ENCODE data around the gene BHLHE23. TPM values are rescaled to one million over a fixed set of nuclear protein-coding genes. Genes with fewer than 3 reads are reported as not detected.

BHLHE23 gene
- polyA plus RNA-seq, 1 of the 3 experiments (the other 2 are of a cell fraction): not detected

DNA sequence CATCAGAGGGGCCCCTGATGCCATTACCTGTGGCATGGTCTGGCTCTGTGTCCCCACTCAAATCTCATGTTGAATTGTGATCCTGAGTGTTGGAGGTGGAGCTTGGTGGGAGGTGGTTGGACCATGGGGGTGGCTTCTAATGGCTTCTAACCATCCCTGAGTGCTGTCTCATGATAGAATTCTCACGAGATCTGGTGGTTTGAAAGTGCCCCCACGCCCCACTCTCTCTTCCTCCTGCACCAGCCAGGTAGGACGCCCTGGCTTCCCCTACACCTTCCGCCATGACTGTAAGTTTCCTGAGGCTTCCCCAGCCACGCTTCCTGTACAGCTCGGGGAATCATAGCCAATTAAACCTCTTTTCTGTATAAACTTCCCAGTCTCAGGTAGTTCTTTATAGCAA is 14.9 kb downstream of the BHLHE23 start:
- Histone ChIP-seq H3K36me3 (replicated peaks in 1 of 2; ENCODE audit: control insufficient read depth in 1 of 2, insufficient read depth in 2 of 2, low read length in 1 of 2) (no peaks in the 10 kb centered on the region), H3K79me2 (ENCODE audit: insufficient read depth) (no peaks in the 10 kb centered on the region), H3K9me2 (no peaks in the 10 kb centered on the region), H3K4me1 (ENCODE audit: control insufficient read depth in 1 of 2, insufficient read depth in 2 of 2, low read depth in 1 of 2, low read length in 1 of 2) (no peaks in the 10 kb centered on the region), H3K9me3 (no peaks in the 10 kb centered on the region), H3K27me3 (ENCODE audit: insufficient read depth) (peaks cover 64% of the 10 kb centered on the region), H3K9ac (no peak overlapping the region), H4K20me1 (ENCODE audit: insufficient read depth) (no peaks in the 10 kb centered on the region), H3K27ac (ENCODE audit: low read depth in 2 of 2, low read length in 1 of 2) (no peak overlapping the region), H3K4me3 (ENCODE audit: low read depth in 2 of 2, low read length in 1 of 2) (no peak overlapping the region), H2AFZ (ENCODE audit: low read depth) (no peak overlapping the region), H3K4me2 (no peak overlapping the region), H3F3A (replicated peaks; ENCODE audit: insufficient read depth) (no peaks in the 10 kb centered on the region)
- 36% methylated on average over 6 of the region's 6 CpGs for WGBS (ENCODE audit: low lambda C conversion rate)
- POLR2A ChIA-PET: no interaction called here
- CTCF ChIA-PET: interaction anchor here (1.0 to 1.6 kb wide), 4 partner anchors 10 to 19 kb away, joined by 3 to 7 read pairs (median 4); no protein-coding TSS in a partner anchor
- TF ChIP-seq, protein P1, sequence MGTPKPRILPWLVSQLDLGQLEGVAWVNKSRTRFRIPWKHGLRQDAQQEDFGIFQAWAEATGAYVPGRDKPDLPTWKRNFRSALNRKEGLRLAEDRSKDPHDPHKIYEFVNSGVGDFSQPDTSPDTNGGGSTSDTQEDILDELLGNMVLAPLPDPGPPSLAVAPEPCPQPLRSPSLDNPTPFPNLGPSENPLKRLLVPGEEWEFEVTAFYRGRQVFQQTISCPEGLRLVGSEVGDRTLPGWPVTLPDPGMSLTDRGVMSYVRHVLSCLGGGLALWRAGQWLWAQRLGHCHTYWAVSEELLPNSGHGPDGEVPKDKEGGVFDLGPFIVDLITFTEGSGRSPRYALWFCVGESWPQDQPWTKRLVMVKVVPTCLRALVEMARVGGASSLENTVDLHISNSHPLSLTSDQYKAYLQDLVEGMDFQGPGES (IDR thresholded peaks at IDR 0.05; ENCODE audit: low read depth, low read length): no peak
- TF ChIP-seq FOXM1 (IDR thresholded peaks at IDR 0.05; ENCODE audit: low read depth): no peak
- TF ChIP-seq TAF1 (IDR thresholded peaks at IDR 0.05; ENCODE audit: borderline replicate concordance, low read depth, low read length): no peak
- no peak for DNase-seq

DNA sequence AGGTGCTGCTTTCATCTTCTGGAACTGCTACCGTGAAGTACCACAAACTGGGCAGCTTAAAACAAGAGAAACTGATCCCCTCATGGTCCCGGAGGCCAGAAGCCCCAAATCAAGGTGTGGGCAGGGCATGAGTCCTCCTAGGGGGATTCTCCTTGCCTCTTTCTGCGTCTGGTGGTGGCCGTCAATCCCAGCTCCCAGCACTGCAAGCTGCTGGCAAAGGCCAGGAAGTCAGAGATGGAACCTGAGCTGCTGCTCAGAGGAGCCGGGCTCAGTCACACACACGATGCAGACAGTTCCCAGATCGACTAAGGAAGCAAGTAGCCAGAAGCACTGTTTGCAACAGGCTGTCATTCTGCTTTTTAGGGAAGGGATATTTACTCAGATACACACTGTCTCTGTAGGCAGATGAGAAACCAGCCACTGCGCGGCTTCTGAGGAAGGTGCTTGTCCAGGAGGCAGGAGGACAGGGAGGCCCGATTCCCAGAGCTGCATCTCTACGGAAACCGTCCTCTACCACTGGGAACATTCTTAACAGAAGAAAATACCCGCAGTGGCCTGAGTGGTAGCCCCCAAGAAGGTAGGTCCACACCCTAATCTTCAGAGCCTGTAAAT is 15.5 kb downstream of the BHLHE23 start:
- Histone ChIP-seq H3K9me3 (no peaks in the 10 kb centered on the region), H4K20me1 (ENCODE audit: insufficient read depth) (no peaks in the 10 kb centered on the region), H3K9me2 (no peaks in the 10 kb centered on the region), H3K27me3 (ENCODE audit: insufficient read depth) (peaks cover 61% of the 10 kb centered on the region), H3K27ac (ENCODE audit: low read depth in 2 of 2, low read length in 1 of 2) (no peak overlapping the region), H3K36me3 (replicated peaks in 1 of 2; ENCODE audit: control insufficient read depth in 1 of 2, insufficient read depth in 2 of 2, low read length in 1 of 2) (no peaks in the 10 kb centered on the region), H3K4me2 (no peak overlapping the region), H2AFZ (ENCODE audit: low read depth) (no peak overlapping the region), H3K4me3 (ENCODE audit: low read depth in 2 of 2, low read length in 1 of 2) (no peak overlapping the region), H3K9ac (no peak overlapping the region), H3F3A (replicated peaks; ENCODE audit: insufficient read depth) (no peaks in the 10 kb centered on the region), H3K79me2 (ENCODE audit: insufficient read depth) (no peaks in the 10 kb centered on the region), H3K4me1 (ENCODE audit: control insufficient read depth in 1 of 2, insufficient read depth in 2 of 2, low read depth in 1 of 2, low read length in 1 of 2) (no peaks in the 10 kb centered on the region)
- ChIA-PET POLR2A (no interaction called here), CTCF (interaction anchor here (1.0 to 1.6 kb wide), 3 partner anchors 12 to 19 kb away, joined by 3 to 7 read pairs (median 3); no protein-coding TSS in a partner anchor)
- WGBS (ENCODE audit: low lambda C conversion rate): 36% methylated on average over 13 of the region's 13 CpGs
- DNase-seq: no peak
- TF ChIP-seq, protein P2, sequence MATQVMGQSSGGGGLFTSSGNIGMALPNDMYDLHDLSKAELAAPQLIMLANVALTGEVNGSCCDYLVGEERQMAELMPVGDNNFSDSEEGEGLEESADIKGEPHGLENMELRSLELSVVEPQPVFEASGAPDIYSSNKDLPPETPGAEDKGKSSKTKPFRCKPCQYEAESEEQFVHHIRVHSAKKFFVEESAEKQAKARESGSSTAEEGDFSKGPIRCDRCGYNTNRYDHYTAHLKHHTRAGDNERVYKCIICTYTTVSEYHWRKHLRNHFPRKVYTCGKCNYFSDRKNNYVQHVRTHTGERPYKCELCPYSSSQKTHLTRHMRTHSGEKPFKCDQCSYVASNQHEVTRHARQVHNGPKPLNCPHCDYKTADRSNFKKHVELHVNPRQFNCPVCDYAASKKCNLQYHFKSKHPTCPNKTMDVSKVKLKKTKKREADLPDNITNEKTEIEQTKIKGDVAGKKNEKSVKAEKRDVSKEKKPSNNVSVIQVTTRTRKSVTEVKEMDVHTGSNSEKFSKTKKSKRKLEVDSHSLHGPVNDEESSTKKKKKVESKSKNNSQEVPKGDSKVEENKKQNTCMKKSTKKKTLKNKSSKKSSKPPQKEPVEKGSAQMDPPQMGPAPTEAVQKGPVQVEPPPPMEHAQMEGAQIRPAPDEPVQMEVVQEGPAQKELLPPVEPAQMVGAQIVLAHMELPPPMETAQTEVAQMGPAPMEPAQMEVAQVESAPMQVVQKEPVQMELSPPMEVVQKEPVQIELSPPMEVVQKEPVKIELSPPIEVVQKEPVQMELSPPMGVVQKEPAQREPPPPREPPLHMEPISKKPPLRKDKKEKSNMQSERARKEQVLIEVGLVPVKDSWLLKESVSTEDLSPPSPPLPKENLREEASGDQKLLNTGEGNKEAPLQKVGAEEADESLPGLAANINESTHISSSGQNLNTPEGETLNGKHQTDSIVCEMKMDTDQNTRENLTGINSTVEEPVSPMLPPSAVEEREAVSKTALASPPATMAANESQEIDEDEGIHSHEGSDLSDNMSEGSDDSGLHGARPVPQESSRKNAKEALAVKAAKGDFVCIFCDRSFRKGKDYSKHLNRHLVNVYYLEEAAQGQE (IDR thresholded peaks at IDR 0.05; ENCODE audit: low read depth, low read length): no peak
- TF ChIP-seq TCF12 (IDR thresholded peaks at IDR 0.05): no peak
- no peak for TF ChIP-seq JUND (IDR thresholded peaks at IDR 0.05)
- TF ChIP-seq NRF1 (IDR thresholded peaks at IDR 0.05; ENCODE audit: low read depth, low read length): no peak
- no peak for TF ChIP-seq RXRA (IDR thresholded peaks at IDR 0.05; ENCODE audit: borderline replicate concordance, low read depth)
- no peak for TF ChIP-seq RCOR1 (IDR thresholded peaks at IDR 0.05; ENCODE audit: low read length)
- TF ChIP-seq CHD2 (IDR thresholded peaks at IDR 0.05; ENCODE audit: low read length, partially characterized antibody): no peak
- no peak for TF ChIP-seq GABPA (IDR thresholded peaks at IDR 0.05; ENCODE audit: low read depth)
- no peak for TF ChIP-seq EZH2phosphoT487 (IDR thresholded peaks at IDR 0.05; ENCODE audit: borderline replicate concordance, low read depth)
- TF ChIP-seq, protein P3, sequence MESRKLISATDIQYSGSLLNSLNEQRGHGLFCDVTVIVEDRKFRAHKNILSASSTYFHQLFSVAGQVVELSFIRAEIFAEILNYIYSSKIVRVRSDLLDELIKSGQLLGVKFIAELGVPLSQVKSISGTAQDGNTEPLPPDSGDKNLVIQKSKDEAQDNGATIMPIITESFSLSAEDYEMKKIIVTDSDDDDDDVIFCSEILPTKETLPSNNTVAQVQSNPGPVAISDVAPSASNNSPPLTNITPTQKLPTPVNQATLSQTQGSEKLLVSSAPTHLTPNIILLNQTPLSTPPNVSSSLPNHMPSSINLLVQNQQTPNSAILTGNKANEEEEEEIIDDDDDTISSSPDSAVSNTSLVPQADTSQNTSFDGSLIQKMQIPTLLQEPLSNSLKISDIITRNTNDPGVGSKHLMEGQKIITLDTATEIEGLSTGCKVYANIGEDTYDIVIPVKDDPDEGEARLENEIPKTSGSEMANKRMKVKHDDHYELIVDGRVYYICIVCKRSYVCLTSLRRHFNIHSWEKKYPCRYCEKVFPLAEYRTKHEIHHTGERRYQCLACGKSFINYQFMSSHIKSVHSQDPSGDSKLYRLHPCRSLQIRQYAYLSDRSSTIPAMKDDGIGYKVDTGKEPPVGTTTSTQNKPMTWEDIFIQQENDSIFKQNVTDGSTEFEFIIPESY (IDR thresholded peaks at IDR 0.05; ENCODE audit: borderline replicate concordance, low read depth): no peak
- TF ChIP-seq, protein P4, sequence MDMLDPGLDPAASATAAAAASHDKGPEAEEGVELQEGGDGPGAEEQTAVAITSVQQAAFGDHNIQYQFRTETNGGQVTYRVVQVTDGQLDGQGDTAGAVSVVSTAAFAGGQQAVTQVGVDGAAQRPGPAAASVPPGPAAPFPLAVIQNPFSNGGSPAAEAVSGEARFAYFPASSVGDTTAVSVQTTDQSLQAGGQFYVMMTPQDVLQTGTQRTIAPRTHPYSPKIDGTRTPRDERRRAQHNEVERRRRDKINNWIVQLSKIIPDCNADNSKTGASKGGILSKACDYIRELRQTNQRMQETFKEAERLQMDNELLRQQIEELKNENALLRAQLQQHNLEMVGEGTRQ (IDR thresholded peaks at IDR 0.05; ENCODE audit: borderline replicate concordance, low read depth, low read length): no peak
- TF ChIP-seq TAF1 (IDR thresholded peaks at IDR 0.05; ENCODE audit: borderline replicate concordance, low read depth, low read length): no peak
- TF ChIP-seq, protein P5, sequence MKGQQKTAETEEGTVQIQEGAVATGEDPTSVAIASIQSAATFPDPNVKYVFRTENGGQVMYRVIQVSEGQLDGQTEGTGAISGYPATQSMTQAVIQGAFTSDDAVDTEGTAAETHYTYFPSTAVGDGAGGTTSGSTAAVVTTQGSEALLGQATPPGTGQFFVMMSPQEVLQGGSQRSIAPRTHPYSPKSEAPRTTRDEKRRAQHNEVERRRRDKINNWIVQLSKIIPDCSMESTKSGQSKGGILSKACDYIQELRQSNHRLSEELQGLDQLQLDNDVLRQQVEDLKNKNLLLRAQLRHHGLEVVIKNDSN (IDR thresholded peaks at IDR 0.05; ENCODE audit: borderline replicate concordance, low read depth): no peak
- TF ChIP-seq SIN3A (IDR thresholded peaks at IDR 0.05; ENCODE audit: borderline replicate concordance, low read depth, low read length): no peak
- TF ChIP-seq TEAD4 (IDR thresholded peaks at IDR 0.05; ENCODE audit: borderline replicate concordance, insufficient read depth): no peak
- TF ChIP-seq MEF2A (IDR thresholded peaks at IDR 0.05; ENCODE audit: borderline replicate concordance, low read depth): no peak
- TF ChIP-seq MXI1 (IDR thresholded peaks at IDR 0.05; ENCODE audit: low read depth, low read length): no peak

All from SK-N-SH (cell line).